Vagina (tissue), 2 donors: ENCODE measurements around the gene DYNC2I2. TPM values are rescaled to one million over a fixed set of nuclear protein-coding genes. Genes with fewer than 3 reads are reported as not detected.

Experiments used
- DNase-seq, 2 donors: peaks; one replicate each; pipeline ENCODE4 v3.0.0-alpha.2; 2017; ENCODE audit errors: extremely low spot score in 2 of 2
- H3K27ac ChIP-seq: fragments of 200-600 bp; sonication (generic); one replicate; pipeline ENCODE4 v1.5.1; 2019
- H3K27me3 ChIP-seq: fragments of 200-600 bp; sonication (generic); one replicate; pipeline ENCODE4 v1.5.1; 2019
- H3K36me3 ChIP-seq, 2 donors: fragments of 200-600 bp; sonication (generic); one replicate each; pipeline ENCODE4 v1.5.1; 2017 to 2019
- H3K4me1 ChIP-seq: fragments of 200-600 bp; sonication (generic); one replicate; pipeline ENCODE4 v1.5.1; 2019
- H3K4me3 ChIP-seq, 2 donors: fragments of 200-600 bp; sonication (generic); 1 replicate in 1 of 2; 2 replicates in 1 of 2; pipeline ENCODE4 v1.5.1; 2016 to 2019
- H3K9me3 ChIP-seq: fragments of 200-600 bp; sonication (generic); one replicate; pipeline ENCODE4 v1.5.1; 2019
- CTCF ChIP-seq, 3 experiments: fragments of 450-650 bp in 2 of 3; fragments of 200-600 bp in 1 of 3; sonication (generic) in 1 of 3; IDR thresholded peaks; one replicate each; pipeline ENCODE4 v1.5.1; 2017 to 2019; ENCODE audit warnings: antibody characterized with exemption in 3 of 3, mild to moderate bottlenecking in 2 of 3, moderate library complexity in 2 of 3
- POLR2A ChIP-seq, 2 donors: fragments of 450-650 bp; IDR thresholded peaks; one replicate each; pipeline ENCODE4 v1.6.1; 2017; ENCODE audit warnings: antibody characterized with exemption in 2 of 2, mild to moderate bottlenecking in 2 of 2, moderate library complexity in 2 of 2
- POLR2AphosphoS5 ChIP-seq, 2 donors: sonication (generic); formaldehyde crosslinking; IDR thresholded peaks; one replicate each; pipeline ENCODE4 v1.9.0; 2017; ENCODE audit warnings: antibody characterized with exemption in 2 of 2, mild to moderate bottlenecking in 2 of 2, low read depth in 1 of 2; ENCODE audit not compliant: insufficient read depth in 1 of 2
- intact Hi-C: fragments of 100-400 bp; cut with DNase I; formaldehyde crosslinking; loops from one replicate; pipeline ENCODE4 v1.15.1; 2023
- total RNA-seq: library from RNA; depleted of rRNA; stranded (reverse); fragments of >200 nt; gene quantifications from one replicate; pipeline ENCODE4 v1.2.3, GENCODE V29; 2016

Gene DYNC2I2
- total RNA-seq, 1 donor from 2014 or later = 46.9 TPM

DNA sequence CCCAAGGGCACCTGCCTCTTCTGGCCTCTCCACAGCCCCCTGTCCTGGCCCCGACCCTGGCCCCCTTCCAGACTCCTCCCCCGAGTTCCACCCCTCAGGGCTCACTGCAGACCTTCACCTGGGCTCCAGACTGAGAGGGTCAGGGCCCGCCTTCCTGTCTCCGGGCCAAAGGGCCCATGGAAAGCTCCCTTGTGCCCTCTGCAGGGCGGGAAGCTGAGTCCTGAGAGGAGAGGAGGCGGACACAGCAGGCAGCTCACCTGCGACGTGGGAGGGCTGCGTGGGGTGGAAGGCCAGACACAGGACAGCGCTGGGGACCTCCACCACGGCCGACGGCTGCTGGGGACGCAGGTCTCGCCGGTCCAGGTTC lies 20.6 kb downstream of the DYNC2I2 start:
- Histone ChIP-seq H3K36me3 (peaks cover 10 to 31% of the 10 kb centered on the region in 2 donors), H3K4me1 (peaks cover 27% of the 10 kb centered on the region), H3K27ac (peak overlapping the region; percentile 87), H3K27me3 (no peaks in the 10 kb centered on the region), H3K4me3 (no peak overlapping the region), H3K9me3 (no peaks in the 10 kb centered on the region)
- no peak for TF ChIP-seq POLR2A (IDR thresholded peaks at IDR 0.05)
- no peak for TF ChIP-seq CTCF (IDR thresholded peaks at IDR 0.05)
- no peak for TF ChIP-seq POLR2AphosphoS5 (IDR thresholded peaks at IDR 0.05; ENCODE audit: insufficient read depth in 1 of 2, low read depth in 1 of 2)
- DNase-seq = no peak
- intact Hi-C loops = loop anchor here (1.0 to 10.0 kb wide), 2 partner anchors 24 to 59 kb away; no protein-coding TSS in a partner anchor

- no peak for DNase-seq
- TF ChIP-seq POLR2A (IDR thresholded peaks at IDR 0.05) = no peak
- TF ChIP-seq CTCF (IDR thresholded peaks at IDR 0.05) = peak; percentile 41 to 62 (median 44)
- TF ChIP-seq POLR2AphosphoS5 (IDR thresholded peaks at IDR 0.05; ENCODE audit: insufficient read depth in 1 of 2, low read depth in 1 of 2) = peak; percentile 52 to 68
- intact Hi-C loops = loop anchor here (1.0 to 10.0 kb wide), 2 partner anchors 23 to 59 kb away; no protein-coding TSS in a partner anchor
- no peaks in the 10 kb centered on the region for H3K9me3 ChIP-seq
- H3K4me3 ChIP-seq = no peak overlapping the region
- peak overlapping the region; percentile 87 for H3K27ac ChIP-seq
- no peaks in the 10 kb centered on the region for H3K27me3 ChIP-seq
- peaks cover 27% of the 10 kb centered on the region for H3K4me1 ChIP-seq
- H3K36me3 ChIP-seq = peaks cover 10 to 36% of the 10 kb centered on the region in 2 donors
These were observed 21.2 kb downstream of the DYNC2I2 start for GRCh38 chr9:128635266-128636023.

- TF ChIP-seq POLR2A (IDR thresholded peaks at IDR 0.05) = no peak
- no peak for TF ChIP-seq CTCF (IDR thresholded peaks at IDR 0.05)
- no peak for TF ChIP-seq POLR2AphosphoS5 (IDR thresholded peaks at IDR 0.05; ENCODE audit: insufficient read depth in 1 of 2, low read depth in 1 of 2)
- Histone ChIP-seq H3K27ac (peak overlapping the region; percentile 87), H3K4me3 (no peak overlapping the region), H3K4me1 (peaks cover 27% of the 10 kb centered on the region), H3K27me3 (no peaks in the 10 kb centered on the region), H3K9me3 (no peaks in the 10 kb centered on the region), H3K36me3 (peaks cover 10 to 43% of the 10 kb centered on the region in 2 donors)
- intact Hi-C loops = loop anchor here (10.0 kb wide), 1 partner anchor 60 kb away; no protein-coding TSS in a partner anchor
- no peak for DNase-seq
These were observed 21.9 kb downstream of the DYNC2I2 start for GRCh38 chr9:128634651-128635262.

DNA sequence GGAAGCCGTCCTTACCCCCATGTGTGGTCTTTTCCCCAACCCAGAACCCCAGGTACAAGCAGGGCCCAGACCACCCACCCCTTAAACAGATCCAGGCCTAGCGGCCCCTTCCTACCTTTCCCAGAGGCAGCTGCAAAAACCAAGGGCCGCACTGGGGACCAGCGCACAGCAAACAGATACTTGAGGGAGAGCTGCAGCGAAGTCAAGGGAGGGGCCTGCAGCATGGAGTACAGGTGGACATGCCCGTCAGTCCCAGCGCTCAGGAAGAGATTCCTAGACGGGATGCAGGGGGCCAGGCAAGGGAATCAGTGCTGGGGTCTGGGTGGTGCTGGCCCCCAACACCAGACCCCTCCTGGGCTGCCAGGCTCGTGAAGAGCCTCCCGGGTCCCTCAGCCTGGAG lies 22.5 kb downstream of the DYNC2I2 start:
- TF ChIP-seq POLR2AphosphoS5 (IDR thresholded peaks at IDR 0.05; ENCODE audit: insufficient read depth in 1 of 2, low read depth in 1 of 2) (no peak), POLR2A (IDR thresholded peaks at IDR 0.05) (no peak), CTCF (IDR thresholded peaks at IDR 0.05) (no peak)
- DNase-seq = no peak
- H3K4me1 ChIP-seq = peaks cover 27% of the 10 kb centered on the region
- H3K27ac ChIP-seq = peak overlapping the region; percentile 87
- intact Hi-C loops = loop anchor here (10.0 kb wide), 1 partner anchor 61 kb away; no protein-coding TSS in a partner anchor
- peaks cover 10 to 46% of the 10 kb centered on the region in 2 donors for H3K36me3 ChIP-seq
- no peaks in the 10 kb centered on the region for H3K9me3 ChIP-seq
- H3K4me3 ChIP-seq = no peak overlapping the region
- H3K27me3 ChIP-seq = no peaks in the 10 kb centered on the region
